Cerebellar nuclear complex (tissue), 1 donor: ENCODE results near the gene KCNE1.
"Not testable (repeated sequence)": the region's sequence is repeated elsewhere in the genome, so short reads cannot be mapped to it uniquely, and the experiment has no call there.

Source experiments
- DNase-seq, 2 experiments: peaks; one replicate each; lab custom pipeline; 2025; lab: John Stamatoyannopoulos, UW

Gene KCNE1

DNA sequence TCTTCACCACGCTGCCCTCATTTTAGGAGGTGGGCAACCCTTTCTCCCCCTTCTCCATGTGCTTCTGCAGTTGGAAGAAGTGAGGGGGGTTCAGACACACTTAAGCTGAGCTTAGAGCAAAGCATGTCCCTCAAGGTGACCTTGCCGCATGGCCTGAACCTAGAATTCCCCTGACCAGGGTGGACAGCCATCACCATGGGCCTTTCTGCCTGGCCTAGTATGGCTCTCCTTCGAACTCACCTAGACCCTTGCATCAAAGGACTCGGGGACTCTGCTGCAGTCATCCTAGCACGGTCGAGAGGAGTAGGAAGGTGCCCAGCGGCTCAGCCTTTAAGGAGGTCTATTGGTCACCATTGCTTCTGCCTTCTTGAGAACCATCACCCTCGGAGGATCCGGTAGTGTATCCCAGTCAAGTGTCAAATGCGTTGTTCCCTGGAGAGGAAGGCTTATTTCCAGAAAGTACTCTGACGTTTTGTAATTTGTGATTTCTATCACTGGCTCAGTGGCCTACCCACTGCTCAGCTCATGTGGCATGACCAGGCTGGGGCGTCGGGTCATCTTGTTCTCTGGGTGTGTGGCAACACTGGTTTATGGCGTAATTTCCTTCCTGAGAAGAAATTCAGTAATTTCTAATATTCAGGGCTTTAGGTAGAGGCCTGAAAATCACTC lies at the start of gene KCNE1:
Gene KCNE1 (minus strand): TSS at position 424 of the 669 bp plus-strand sequence. CDS start 62,576 bp downstream, outside the sequence.
- no peak for DNase-seq

DNA sequence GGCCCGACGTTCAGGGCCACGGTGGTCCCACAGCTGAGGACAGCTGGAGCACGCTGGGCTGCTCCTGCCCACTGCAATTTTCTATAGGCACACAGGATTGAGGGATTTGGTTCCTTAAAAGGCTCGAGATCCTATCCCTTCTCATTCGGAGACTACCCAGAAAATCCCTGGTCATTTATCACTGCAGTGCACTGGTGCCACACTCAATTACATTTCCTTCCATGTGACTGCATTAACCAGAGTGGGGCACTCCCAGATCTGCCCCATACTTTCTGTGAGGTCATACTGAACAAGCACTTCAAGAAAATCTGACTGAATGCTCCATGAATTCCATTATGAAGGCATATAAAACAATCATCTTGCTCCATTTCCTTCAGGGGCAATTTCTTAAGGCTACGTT lies 49.8 kb upstream of the KCNE1 start:
- DNase-seq = no peak

DNA sequence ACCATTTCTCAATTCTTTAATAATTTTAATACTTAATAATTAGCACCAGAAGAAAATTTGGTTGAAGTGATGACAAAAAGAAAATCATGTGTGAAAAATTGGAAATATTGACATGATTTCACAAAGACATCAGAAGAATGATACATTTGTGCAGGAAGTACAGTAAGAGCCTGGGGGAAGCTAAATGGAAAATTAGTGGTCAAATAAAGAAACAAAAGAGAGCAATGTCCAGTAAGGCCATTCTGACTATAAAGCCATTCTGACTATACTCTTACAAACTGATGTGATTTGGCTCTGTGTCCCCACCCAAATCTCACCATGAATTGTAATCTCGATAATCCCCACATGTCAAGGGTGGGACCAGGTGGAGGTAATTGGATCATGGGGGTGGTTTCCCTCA lies 48.6 kb upstream of the KCNE1 start:
- no peak for DNase-seq

DNA sequence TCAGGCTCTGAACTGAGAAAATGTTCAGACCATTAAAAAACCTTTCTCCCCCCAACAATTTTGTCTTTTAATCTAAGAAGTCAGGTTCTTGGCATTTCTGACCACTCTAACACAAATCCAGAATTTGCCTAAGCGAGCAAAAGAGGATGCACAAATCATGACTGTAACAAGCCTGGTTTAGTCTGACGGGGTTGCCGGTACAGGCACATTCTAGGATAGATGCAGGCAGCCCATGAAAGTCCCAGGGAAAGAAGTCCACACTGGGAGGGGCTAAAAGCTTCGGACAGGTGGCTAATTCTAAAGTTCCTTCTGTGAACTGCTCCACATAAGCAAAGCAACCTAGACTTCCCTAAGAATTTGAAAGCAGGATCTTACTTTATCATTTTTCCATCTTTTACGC lies 48.0 kb upstream of the KCNE1 start:
- DNase-seq = no peak

DNA sequence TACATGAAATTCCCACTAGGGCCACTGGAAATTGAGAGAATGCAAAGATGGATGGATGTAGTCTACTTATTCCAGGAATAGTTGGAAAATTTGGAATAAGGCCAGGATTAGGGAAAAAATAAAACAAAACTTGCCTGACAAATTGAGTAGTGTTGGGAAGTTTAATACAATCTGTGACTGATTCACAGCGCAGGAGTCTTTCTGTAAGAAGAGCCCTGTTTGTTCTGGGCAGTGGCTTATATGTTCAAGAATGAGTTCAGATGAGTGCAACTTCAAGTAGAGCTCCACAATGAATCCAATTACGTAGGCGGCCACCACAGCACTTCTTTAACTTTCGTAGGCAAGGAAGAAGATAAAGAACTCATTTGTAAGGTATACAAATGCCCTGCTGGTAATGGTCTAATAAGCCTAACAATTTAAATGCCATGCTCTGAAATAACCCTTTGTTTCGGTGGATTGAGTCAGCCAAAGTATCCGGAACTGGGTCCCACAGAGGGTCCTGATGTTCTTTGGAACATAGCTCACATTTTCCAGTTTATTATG lies 47.1 kb upstream of the KCNE1 start:
- no peak for DNase-seq

DNA sequence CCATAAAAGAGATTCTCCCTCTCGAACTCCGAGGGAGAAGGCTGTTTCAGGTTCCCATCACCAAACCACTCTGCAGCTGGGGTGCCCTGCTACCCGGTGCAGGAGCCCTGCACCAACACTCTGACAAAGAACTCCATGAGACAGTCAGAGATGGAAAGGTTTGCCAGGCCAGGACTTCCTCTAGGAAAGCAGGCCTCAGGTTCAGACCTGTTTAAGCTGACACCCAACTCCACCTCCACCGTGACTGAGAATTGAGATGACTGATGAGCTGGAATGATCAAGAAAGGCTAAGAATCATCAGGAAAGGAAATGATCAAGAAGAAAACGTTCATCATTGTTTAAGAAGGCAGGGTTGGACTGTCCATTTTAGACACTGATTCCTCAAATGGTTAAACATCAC lies 46.2 kb upstream of the KCNE1 start:
- no peak for DNase-seq

DNA sequence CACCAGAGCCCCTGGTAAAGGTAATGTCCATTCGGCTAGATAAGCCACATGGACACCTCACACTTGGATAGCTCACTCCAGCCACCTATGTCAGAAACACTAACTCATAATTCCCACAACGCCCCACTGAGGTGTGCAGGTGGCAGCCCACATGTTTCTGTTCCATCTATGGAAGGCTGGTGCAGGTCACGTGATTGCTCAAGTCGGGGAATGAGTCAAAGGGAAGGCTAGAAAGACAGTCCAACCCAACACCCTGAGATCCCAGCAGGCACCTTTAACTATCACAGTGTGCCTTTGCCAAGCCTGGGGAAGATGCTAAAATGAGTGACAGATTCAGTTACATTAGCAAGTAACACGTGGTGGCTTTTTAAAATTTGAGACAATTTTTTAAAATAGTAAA lies 45.3 kb upstream of the KCNE1 start:
- DNase-seq = no peak

DNA sequence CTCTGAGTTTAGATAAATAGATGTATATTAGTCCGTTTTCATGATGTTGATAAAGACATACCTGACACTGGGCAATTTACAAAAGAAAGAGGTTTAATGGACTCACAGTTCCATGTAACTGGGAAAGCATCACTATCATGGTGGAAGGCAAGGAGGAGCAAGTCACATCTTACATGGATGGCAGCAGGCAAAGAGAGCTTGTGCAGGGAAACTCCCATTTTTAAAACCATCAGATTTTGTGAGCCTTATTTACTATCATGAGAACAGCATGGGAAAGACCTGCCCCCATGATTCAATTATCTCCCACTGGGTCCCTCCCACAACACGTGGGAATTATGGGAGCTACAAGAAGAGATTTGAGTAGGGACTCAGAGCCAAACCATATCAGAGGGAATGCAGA lies 42.7 kb upstream of the KCNE1 start:
- DNase-seq = not testable (repeated sequence)

DNA sequence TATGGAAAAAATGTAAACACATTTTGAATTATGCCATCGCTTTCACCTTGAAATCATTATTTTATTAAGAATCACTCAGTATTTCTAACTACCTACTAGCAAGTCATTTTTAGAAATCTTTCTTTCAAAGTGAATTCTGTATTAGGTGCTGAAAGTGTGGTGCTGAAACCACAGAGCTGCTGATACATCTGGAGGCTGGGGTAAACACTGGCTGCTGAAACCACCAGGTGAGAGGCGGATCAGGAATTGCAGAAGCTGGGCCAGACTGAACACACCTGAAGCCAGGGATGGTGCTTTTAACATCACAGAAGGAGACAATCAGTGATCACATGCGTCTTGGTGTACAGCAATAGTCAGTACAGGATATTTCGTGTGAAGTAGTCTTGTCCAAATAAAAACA lies 42.2 kb upstream of the KCNE1 start:
- no peak for DNase-seq

DNA sequence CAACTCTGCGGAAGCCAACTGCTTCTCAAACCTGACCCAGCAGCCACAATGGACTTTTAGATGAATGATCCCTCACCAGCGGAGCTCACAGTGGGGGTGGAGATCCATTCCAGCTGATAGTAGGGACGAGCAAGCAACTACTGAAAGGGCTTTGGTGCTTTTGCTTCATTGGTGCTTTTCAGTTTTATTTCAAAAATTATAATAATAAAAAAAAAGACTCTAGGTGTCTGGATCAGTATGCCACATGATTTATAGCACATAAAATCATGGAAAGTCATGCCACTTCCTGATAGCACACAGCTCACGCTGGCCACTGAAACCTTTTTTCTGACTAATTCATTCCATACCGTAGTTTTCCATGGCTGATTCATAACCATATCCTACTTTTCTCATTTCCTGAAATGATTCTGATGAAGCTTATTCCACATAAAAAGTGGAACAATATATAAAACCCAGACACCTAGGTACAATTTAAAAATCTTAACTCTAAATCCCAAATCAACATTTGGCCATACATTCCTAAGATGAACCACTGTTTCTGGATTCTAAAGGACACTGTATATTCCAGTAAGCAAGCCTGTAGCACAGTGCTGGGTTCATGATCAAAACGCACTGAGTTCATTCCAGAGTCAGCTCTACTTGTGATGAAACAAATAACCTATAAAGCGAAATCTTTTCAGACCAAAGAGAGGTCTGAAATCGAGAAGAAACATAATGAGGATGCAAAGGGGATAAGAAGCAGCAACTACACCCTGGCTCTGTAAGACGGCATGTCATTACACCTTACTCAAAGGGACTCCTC lies 41.3 kb upstream of the KCNE1 start:
- DNase-seq = no peak

DNA sequence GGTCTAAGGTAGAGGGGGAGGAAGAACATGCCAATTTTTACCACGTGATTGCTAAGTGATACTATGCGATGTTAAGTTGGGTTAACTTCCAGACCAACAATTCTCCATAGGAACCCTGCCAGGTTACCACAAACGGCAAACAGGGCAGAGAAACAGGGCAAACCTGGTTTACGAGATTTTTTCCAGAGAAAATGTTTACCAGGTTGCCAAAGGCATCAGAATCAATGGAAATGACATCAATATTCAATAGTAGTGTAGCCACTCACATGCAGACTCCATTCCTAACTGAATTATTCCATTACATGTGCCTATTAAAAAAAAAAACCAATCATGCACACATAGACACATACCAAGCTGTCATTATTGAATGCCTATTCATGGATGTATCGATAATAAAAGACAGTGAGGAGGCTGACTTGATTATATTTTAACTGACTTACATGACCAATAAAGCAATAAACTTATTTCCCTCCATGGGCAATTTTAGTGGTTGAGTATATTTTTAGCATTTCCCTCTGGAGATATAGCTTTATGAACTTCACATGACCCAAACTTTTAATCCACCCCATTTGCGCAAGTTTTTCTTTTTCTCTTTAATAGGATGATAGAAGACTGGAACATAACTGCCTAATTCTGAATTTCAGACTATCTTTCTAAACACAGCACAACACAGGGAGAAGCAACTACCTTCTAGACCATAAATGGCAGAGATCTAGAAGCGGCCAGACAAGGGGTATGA lies 40.5 kb upstream of the KCNE1 start:
- DNase-seq = no peak

DNA sequence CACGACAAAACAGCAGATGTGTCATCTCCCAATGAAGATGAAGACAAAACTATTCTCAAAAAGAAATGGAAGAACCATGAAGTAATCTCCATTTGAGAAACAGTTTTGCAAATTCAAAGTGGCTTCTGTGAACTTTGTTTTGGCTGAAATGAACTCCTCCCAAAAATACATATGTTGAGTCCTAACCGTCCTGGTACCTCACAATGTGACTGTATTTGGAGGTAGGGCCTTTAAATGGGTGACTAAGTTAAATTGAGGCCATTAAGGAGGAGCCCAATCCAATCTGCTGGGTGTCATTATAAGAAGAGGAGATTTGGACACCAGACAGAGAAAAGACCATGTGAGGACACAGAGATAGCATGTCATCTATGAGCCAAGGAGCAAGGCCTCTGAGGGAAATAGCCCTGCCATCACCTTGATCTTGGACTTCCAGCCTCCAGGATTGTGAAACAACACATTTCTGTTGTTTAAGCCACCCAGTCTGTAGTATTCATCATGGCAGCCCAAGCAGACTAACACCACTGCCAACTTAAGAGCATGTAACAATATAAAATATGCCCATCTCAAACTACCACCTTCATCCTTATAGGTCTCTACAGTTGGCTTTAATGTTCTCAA lies 38.3 kb upstream of the KCNE1 start:
- no peak for DNase-seq

DNA sequence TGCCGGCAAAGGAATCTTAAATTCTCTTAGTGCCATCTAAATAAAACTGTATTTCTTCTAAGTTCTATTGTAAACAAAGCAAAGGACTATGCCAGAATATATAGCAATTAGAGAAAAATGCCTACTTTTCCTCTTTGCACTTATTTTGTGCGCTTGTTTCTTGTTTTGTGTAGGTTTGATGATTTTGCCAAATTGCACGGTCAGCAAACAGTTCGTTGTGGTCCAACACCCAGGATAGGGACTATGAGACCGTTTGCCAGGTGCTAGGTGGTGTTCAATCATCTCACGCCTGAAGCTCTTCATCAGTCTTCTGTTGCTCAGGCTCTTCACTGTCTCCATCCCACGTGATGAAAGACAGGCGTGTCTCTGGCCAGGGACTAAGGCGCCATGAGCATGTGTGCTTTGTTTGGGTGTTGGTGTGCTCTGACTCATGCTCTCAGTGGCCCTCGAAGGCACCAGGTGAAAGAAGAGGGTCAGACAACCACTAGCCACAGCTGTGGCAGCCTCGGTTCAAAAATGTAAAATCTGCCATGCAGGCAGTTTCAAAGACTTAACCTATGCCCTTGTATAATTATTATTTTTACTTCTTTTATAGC lies 36.9 kb upstream of the KCNE1 start:
- DNase-seq = no peak

DNA sequence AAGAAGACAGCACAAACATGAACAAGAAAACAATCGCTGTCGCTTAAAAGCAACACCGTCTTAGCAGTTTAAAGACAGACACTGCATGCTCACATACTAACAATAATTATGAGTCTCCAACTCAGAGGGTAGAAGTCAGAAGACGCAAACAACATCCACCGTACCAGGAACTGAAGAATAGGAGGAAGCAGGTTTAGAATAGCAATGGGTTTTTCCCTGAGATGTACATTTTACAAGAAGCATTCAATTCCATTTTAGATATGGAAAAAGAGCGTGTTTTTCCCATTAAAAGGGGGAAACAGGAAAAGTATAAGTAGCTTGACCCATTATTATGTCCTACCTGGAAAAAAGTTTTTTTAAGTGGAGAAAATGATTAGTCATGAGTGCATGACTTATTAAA lies 34.5 kb upstream of the KCNE1 start:
- no peak for DNase-seq

DNA sequence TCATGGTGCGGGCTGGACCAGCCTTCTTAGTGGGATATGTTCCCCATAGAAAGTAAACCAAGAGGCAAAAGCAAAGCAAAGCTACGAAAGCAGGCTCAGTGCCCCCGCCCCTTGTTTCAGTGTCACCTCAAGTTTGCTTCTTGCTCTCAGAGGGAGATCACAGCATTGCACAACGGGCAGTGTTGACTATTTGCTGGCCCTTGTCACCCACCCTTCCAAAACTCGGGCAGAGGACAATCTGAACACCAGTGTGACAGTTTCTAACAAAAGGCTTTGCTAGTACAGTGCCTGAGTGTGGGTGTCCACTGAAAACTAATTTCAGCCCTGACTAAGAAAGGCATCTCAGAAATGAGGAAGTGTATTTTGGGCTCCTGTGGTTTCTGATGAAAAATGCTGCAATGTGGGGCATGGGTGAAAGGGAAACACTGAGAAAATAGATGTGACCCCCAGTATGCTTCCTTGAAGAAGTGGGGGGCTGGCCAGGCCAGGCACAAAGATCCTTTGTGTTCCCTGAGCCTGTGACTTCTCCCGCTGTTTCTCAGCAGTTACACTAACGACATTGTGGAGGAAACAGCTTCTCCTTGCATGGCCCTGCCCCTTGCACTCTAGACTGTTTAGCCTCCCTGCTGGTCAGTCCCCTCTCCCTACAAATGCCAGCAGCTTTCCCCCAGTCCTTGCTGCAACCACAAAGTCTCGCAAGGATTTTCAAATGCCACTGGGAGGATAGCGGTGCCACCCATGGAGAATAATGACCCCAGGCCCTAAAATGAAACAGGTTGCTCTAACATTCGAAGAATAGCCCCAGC lies 33.3 kb upstream of the KCNE1 start:
- DNase-seq = no peak

DNA sequence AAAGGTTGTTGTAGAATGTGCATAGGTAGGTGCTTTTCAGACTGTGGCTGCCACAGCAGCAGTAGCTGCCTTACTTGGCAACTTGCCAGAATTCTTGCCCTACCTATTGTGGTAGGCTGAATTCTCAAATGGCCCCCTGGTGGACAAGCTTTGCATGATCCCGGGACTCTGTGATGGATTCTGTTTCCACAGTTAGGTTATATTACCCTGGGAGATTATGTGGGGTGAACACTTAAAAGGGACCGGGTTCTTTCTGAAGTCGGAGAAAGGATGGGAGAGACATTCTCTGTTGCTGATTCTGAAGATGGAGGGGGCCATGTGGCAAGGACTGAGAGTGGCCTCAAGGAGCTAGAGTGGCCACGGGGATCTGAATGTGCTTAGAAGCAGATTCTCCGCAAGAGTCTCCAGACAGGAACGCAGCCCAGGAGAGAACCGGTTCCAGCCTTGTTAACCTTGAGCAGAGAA lies 32.1 kb upstream of the KCNE1 start:
- no peak for DNase-seq

DNA sequence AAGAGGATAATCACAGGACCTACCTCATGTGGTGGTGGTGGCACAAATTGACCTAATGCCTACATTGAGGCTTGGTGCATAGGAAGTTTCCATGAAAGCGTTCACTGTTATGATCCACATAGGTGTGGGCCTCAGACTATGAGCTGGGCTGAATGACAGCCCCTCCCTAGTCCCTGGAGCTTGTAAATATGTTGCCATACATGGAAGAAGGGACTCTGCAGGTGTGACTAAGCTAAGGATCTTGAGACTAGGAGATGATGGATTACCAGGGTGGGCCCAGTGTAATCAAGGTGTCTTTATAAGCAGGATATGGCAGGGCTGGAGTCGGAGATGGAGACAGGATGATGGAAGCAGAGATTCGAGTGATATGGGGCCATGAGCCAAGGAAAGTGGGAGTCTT lies 31.0 kb upstream of the KCNE1 start:
- DNase-seq = no peak

DNA sequence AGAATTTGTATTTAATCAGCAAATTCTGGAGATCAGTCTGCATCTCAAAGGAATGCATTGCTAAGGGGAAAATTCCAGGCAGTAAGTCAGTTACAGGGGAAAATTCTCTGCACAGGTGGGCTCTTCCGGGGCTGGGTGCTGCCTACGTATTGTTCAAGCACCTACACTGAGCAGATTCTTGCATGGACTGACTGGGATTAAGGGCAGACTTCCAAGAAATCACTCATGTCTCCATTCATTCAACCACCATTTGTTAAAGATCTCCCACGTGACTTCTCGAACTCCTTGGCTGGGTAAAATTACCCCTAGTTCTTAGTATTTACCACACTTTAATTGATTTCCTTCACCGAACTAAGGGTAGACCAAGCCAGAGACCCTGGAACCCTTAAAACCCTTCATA lies 28.2 kb upstream of the KCNE1 start:
- DNase-seq = no peak

DNA sequence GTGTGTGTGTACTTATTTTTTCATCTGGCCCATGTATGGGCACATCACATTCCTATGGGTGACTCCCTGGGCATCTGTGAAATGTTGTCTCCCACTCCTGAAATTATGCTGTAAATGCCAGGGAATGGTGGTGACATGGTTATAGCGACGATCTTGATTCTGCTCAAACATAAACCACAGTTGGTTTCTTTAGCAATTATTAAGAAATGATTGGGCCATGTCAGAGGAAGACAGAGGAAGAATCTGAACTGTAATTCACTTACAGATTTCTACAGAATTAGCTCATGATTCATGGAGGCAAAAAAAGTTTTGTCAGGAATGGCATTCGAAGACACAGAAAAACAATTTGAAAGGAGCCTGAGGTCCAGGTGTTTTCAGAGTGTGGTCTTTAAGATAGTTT lies 25.8 kb upstream of the KCNE1 start:
- no peak for DNase-seq

DNA sequence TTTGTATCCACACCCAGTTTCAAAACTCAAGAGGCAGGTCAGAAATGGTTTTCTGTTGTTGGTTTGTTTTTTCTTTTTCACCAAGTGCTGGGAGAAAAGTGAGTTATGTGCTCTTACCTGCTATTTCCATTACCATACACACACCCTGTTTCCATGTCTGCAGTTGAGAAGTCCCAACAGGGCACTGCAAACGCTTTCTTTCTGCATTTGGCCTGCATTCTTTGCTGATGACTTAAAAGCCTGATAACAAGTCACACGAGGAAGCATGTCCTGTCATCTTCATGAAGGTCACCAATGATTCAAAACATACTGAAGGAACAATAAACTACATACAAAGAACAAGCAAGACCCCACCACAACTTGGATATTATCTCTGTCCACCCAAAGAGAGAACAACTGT lies 24.8 kb upstream of the KCNE1 start:
- no peak for DNase-seq

DNA sequence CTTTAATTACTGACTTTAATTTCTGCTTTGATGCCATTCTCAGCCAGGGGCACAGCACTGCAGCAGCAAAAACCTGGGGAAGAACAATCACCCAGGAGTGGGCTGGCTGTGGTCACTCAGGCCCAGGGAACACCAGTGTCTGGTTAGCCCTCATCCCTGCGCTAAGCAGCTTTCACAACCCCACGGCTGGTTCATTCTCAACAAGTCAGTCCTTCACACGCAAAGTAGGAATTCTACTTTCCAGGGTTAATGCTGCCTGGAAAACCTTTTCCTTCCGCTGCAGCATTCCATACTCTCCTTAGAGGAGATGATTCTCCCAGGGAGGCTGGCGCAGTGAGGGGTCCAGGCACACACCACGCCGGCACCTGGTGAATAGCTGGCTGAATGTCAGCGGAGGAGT lies 24.3 kb upstream of the KCNE1 start:
- DNase-seq = no peak
